Activated gamma-delta T cell treated with Interleukin-2 at 50 U/mL for 16 hours (primary cell): Measurements from ENCODE around the gene SLC9A9.

Experiments used
- DNase-seq: peaks from one replicate; pipeline ENCODE4 v3.0.0-alpha.2; 2020

The SLC9A9 gene

DNA sequence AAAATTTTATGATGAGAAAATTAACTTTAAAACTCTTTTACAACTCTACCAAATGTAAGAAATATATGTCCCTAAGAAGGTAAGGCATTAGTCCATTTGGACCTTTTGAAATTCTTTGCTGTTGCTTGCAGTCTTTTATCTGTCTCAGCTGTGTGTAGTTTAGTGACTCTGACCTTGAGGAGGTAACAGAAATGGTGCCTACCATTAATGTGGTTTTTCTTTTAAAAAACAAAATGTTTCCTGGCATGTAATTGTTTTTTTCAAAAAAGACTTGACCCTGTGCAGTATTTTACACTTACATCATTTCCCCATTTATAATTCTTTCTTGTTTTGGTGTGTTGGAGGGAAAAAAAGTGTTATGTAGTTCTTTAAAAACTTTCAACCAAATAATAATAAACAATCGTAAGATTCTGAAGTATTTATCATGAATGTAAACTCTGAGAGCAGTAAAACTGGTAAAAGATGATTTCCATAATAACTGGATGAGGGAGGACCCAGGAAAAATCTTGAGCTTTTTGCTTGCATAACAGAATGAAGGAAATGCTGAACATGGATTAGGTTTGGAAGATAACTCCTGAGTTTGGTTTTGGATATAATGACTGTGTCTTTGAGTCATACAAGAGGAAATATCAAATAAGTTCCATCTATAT lies 503.6 kb downstream of the SLC9A9 start:
- DNase-seq = no peak

DNA sequence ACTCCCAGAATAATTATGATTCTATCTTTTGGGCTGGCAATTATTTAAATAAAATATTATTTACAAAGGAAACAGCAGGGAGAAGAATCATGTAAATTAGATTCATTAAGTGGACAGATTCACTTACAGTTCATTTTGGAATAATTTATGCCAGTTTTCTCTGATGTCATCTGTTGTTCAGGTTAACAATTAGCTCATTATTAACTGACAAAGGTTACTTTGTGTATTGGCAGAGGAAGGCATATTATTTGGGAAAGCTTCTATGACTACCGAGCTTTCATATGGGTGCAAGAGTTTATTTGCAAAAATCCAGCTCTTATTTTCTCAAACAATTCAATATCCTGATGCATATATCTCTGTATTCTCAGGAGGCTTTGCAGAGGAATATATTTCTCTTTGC lies 504.3 kb downstream of the SLC9A9 start:
- DNase-seq = no peak

DNA sequence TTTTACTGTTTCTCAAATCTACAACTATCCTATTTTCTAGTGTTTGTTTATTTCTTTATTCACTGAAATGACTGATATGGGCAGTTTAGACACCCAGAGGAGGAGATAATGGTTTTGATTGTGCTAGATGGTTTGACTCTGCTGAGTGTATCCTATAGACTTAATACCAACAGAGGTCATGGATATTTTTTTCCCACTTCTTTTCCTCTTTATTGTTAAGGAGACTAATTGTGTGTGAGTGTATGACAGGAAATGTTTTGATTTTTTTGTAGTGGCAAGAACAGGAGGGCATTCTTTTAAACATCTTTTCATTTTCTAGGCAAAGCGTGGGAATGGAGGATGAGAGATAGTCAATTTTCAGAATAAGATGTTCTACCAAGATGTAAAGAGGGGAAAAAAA lies 505.2 kb downstream of the SLC9A9 start:
- no peak for DNase-seq

DNA sequence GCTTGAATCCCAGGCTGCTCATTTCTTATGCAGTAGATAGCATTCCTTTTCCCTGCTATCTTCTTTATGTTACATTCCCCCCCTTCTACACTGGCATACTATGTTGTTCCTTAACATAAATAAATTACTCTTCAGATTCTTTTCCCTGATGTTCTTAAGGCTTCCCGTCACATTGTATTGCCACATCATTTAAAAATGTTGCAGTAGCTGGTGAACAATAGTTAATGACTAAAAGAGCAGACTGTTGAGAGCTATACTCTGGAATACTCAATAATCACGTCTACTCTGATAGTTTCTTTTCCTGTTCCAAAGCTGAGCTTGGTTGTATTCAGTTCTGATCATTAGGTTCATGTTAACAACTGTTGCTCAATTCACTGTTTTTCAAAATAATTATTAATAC lies 508.8 kb downstream of the SLC9A9 start:
- DNase-seq = no peak

DNA sequence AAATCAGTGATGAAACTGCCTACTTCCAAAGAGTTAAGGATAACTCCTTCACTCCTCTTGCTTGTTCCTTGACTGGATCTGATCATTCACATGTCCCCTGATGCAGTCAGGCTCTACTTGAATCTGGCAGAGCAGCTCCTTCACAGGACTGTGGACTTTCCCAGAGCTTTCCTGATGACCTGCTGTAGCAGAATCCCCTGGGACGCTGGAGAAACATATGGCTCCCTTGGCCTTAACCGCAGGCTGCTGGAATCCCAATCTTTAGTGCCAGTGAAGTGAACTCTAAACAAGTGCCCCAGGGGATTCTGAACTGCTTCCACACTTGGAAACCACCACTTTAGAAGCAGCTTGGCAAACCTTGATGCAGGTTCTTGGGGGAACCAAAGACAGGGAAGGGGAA lies 510.9 kb downstream of the SLC9A9 start:
- no peak for DNase-seq

DNA sequence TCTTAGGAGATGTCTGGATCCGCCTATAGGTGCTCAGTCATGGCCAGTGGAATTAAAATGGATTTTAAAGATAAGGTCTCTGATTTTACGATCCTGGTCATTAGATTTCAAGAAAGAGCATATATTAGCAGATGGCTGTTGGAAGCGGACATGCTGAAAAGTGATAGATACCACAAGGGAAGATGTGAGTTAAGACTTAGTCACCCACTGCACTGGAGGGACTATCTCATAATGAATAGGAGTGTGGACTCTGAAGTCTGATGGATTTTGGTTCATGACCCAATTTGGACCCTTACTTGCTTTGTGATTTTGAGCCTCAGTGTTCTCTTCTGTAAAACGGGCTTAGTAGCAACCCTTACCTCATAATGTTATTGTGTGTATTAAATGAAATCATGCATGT lies 514.0 kb downstream of the SLC9A9 start:
- no peak for DNase-seq

DNA sequence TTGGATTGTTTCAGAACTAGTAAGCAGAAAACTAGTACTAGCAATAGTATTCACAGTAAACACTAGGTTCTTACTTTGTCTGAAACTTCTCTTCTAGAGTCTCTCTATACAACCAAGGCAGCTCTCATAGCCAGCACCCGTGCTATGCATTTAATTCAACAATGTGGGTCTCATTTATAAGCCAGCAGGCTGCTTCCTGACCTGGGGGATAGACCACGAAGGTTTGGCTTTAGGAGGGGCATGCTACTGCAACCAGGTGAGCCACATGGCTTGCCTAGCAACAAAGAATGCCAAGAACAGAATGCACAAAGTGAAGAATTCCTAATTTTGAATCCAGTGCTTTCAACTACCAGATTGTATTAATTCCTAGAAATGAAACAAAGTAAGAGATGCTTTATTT lies 514.9 kb downstream of the SLC9A9 start:
- DNase-seq = no peak

DNA sequence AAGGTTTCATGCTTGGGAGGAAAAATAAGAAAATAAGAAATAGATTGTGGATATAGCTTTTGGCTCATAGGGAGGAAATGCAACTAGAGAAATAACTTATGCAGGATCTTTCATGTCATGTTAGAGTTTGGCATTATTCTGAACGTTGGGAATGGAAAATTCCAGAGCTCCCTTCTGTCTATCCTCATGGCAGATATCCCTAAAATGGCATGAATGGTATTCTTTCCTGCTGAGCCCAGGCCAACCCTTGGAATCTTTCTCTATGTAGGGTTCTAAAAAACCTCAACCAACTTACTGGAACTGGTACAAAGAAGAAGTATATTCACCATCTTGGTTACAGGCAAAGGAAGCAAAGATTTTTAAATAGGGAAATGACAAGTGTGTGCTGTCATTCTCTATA lies 516.2 kb downstream of the SLC9A9 start:
- no peak for DNase-seq

DNA sequence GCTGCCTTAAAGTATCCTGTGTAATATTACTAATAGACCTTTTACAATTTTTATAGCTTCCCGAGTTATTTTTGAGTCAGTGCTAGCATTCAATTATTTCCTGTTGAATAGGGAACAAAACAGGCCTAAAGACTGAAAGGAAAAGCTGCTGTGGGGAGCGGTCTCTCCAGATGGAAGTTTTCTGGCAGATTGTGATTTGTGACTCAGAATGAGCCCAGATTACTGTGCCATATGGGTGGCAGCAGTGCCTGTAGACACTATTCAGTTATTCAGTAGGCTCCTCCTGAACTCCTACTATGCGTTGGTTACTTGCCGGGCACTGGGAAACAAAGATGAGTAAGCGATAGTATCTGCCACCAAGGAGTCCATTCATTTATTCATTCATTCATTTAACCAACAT lies 516.9 kb downstream of the SLC9A9 start:
- no peak for DNase-seq

DNA sequence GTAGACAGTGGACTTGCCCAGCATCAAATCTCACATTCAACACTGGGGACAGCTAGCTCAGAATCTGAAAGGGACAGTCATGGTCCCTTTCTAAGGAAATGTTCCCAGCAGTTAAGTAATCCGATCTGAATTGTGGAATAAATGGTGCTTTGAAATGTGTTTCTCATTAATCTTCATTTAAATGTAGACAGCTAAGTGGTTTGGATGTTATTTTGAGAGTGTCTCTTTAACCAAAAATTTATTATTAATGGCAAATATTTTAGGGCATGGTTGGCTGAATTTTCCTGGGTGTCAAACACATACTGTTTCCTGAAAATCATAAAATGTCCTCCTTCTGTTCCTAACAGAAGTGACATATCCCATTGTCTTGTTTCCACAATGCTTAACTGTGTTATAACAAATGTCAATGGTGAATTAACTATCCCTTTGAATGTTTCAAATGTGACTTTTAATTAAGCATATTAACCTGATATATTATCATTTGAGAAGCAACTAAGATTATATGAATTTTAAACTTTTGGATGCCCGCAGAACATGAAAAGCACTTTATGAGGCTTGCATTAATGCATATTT lies 517.9 kb downstream of the SLC9A9 start:
- DNase-seq = no peak

DNA sequence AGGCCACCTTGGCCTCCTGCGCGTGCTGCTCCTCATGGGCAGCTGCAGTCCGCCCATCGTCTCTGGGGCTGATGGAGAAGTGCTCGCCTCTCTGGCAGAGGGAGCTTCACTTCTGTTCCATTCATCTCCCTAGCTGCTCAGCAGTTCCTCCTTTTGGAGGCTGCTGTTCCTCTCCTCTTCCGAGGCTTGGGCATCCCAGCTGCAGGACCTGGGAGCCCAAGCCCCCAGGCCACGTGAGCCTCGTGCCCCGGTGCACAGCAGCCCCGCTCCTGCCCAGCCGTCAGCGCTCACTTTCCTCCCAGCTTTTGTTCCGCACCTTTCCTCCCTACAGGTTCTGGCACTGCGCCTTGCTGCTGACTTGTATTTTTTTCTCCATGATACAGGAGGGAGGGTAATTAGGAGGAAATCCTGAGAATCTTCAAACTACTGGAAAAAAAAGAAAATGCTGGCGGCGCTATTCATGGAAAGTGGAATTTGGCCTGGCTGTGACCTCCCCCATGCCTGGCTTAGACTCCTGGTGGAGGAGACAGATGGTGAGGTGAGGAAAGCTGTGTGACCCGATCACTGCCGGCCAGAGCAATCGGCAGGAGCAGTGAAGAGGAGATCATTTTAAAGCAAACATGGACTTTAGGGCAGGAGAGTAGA lies 518.6 kb downstream of the SLC9A9 start:
- no peak for DNase-seq

DNA sequence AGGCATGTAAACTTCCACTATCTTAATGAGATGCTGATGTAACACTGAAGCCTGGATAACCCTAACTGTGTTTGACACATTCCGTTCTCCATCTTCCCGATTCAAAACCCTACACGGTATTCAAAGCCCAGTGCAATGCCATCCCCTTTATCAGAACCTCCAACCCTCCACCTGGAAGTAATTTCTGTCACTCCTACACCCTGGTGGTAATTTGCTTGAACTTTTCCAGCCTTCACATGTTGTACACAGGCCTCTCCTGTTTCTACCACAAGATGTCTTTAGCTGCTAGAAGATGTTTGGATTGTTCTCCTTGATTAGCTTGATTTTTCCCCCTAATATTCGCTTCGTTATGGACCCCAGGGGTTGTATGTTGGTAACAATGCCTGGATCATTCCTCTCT lies 519.8 kb downstream of the SLC9A9 start:
- DNase-seq = no peak

DNA sequence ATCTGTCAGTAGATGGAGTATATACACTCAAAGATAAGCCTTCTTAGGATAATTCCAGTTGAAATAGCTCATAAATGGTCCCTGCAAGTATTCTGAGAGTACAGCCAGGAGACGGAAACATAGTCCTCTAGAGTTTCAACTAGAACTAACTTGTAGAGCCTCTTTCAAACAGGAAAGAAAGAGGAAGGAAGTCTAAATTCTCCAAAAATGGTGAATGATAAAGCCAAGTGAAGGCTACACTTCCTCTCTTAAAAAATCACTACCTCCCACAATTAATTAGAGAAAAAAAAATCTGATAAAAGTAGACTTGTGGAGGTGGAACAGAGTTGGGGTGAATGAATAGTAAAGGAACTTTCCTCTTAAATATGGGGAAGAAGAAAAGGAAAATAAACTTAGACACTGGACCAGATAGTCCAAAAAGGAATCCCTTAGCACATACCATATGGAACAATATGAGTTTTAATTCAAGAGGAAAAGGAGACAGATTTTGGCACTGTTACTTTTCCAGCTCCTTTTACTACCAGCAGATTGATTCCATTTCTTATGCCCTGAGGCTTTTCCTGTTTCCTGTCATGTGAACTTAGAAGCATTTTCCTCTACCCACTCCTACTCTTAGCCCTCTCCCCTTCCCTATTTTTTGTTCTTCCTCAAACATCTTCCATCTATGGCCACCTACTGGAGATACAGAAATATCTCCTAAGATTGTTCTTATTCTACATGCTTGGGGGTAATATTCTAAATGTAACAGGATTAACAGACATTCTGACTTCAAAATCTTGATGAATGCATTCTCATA lies 521.1 kb downstream of the SLC9A9 start:
- DNase-seq = no peak

DNA sequence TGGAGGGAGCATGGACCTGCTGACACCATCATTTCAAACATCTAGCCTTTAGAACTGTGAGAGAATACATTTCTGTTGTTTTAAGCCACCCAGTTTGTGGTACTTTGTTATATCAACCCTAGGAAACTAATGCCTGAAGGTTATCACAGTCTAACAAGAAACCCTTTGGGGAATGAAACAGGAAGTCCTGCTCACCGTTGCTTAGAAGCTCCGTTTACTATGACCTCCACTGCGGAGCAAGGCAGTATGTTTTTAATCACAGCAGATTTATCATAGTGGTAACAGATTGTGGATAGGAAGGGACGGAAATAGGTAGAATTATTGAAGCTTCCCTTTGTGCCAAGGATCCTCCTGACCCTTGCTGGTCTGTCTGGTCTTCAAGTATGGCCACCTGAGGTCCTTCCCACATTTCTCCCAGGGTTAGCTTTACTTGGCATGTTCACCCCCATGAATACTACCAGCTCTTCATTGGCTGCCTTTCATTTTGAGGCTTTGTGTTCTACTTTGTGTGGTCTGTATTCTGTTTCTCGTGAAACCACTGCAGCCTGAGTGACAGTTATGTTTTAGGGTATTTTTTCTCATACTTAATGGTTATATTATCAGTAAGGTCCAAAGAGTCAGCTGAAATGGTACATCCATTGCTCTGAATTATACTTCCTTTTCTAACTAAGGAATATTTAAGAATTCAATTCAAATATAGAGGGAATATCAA lies 527.1 kb downstream of the SLC9A9 start:
- DNase-seq = no peak

DNA sequence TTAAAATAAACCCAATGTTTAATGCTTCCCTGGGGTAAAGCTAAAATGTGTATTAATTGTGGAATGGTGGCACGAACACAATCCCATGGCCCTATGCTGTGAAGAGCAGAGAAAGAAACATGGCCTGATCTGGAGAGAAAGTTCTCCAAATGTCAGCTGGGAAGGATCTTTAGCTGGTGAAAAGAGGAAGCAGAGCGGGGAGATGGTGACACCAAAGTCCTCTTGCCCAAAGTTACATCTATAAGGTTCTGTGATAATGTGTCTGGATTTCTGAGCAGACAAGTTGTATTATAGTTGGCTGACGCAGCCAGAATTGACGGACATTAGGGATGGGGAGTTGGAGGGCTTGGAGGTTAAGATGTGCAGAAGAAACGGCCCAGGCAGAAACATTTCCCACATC lies 532.5 kb downstream of the SLC9A9 start:
- DNase-seq = no peak

DNA sequence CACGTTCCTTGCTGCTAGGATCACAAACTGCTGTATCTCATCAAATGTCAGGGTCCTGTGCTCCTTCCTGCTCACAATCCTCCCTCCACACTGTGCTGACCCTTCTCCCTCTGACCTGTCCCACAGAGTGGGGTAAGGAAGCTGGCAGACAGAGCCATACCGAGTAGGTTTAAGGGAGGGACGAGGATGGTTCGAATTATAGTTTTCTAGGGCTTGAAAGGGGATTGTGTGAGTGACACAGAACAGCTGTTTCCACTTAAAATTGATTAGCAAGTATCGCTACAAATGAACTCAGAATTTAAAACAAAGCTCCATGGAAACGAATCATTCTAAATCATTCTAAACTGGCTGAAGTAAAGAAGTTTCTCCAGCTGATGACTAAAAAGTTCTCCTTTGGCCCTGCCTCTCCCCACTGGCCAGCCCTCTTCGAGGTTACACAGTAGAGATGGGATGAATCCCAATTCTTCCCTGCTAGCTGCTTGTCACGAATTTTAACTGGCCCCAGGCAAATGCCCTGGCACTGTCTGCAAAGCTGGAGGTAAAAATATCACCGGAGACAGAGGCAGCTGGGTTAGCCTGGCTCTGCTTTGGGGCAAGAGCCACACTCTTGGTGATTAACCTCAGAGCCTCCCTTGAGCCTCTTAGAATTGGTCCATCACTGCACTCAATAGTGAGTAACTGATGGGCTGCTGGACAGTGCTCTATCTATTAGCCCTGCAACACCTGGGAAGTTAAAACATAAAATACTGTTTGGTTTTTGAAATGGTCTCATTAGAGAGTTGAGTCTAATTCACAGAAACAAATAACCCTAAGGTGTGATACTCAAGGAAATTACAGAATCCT lies 533.8 kb downstream of the SLC9A9 start:
- DNase-seq = no peak

DNA sequence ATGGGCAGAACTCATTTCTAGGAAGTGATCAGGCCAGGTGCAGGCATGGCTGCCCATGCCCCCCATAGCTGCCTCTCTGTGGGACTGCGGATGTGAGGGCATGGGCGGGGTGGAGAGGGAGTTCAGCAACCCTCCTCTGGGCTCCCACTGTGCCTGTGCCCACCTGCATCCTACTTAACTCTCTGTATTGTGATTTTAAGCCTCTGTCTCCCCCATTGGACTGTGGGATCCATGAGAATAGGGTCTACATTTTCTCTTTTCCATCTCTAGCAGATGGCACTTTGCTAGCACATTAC lies 534.4 kb downstream of the SLC9A9 start:
- no peak for DNase-seq

DNA sequence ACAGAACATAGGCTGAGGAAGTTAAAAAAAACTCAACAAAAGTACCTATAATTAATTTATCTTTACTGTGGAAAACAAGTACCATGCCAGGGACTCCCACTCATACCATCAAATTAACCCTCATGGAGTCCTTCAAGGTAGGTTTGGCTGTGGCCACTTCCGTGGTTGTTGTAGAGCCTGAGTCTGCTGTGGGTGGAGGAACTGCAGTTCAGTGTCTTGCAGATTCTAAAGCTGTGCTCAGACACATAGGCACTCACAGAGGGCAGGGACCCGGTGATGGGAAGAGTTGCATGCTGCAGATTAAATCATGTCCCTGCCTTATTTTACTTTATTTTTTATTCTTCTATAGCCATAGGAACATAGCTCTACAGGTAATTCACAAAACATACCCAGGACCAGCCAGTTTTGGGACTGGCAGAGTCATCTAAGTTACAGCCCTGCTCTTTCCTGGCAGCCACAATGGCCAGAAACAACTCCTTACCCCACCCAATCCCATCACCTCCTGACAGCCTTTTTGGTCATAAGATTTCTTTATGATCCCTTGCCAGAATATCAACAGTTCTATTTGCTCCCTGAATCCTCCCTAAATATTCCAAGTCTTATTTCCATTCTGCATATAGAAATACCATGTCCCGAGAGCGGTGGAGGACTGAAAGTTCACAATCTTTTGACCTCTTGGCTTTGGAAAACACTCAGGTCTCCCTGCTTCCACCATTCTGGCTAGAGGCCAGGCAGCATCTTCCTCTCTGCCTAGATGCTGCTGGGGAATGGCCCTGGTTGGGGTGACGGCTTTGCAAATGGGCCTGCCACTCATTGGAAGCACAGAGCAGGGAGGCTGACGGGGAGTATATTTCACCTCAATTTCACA lies 535.0 kb downstream of the SLC9A9 start:
- no peak for DNase-seq

DNA sequence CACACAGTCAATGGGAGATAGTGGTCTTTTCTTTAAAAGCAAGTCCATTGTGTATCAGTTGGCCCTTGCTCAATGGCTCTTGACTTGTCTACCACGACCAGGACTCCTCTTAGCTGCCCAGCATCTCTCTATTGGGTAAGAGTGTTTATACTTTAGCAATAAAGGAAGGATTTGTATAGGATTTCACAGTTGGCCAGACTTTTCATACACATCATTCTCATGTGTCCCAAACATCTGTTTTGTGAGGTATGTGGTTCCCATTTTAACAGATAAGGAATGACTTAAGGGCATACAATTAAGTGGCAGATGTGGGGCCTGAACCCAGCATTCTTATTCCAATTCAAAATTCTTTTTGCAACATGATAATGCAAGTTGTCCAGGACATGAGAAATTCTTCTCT lies 537.2 kb downstream of the SLC9A9 start:
- no peak for DNase-seq

DNA sequence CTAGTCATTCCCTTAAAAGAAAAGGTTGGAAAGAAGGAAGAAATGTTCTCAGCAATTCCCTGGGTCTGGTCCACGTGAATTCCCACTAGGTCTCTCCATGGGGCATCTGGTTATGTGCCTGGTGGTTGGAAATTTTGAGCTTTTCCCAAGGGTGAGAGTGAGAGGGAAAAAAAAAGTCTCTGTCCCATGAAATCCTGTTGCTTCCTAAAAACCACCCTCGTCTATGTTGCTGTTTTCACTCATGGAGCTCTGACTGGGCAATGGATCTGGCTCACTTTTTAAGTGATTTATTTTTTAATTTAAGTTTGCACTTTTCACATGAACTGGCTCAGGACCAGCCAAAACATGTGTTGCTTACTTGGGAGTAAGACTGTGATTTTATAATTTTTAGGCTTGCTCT lies 538.6 kb downstream of the SLC9A9 start:
- DNase-seq = no peak

DNA sequence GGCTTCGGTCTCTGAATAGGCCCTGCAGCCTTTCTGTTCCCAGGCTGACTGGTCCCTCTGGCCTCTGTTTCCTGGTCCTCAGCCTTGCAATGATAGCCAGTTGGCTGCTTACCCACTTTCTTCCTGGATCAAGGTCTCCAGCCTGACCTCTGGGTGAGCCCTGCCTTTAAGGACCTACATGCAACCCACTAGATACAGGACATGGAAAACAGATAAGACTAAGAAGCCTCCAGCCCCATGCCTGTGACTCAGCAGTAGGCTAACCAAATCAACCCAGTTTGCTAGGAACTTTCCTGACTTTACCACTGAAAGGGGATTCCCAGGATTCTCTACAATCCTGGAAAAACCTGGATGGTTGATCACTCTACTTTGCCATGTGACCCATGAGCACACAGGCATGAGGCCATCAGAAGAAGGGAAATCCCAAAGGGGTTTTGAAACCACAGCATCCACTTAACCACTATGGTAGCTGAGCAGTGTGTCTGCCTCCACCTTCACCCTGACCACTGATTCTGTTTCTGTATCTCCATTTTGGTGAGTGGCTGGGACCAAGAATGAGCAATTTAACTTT lies 540.6 kb downstream of the SLC9A9 start:
- no peak for DNase-seq
